CD4-positive, alpha-beta T cell (primary cell): ENCODE results near the gene MAPK14. TPM values are rescaled to one million over a fixed set of nuclear protein-coding genes. Genes with fewer than 3 reads are reported as not detected.

Experiments
- ATAC-seq: fragments of 200-7000 bp; cut with Tn5 transposase; one replicate; pipeline ENCODE4 v1.10.0; 2022; ENCODE audit warnings: mild to moderate bottlenecking; ENCODE audit not compliant: poor library complexity
- CTCF ChIA-PET: fragments of 350-600 bp; sonication (Branson Sonifier 250); formaldehyde crosslinking; loops from one replicate; lab custom pipeline; 2021; ENCODE audit warnings: antibody characterized with exemption, inconsistent platforms; lab: Charles Lee
- POLR2A ChIA-PET: fragments of 350-600 bp; sonication (Branson Sonifier 250); formaldehyde crosslinking; loops from one replicate; lab custom pipeline; 2021; ENCODE audit warnings: antibody characterized with exemption, inconsistent platforms; lab: Charles Lee
- DNase-seq, 14 experiments: peaks; one replicate each; pipeline ENCODE4 v3.0.0-alpha.2; 2013 to 2020; ENCODE audit warnings: mixed read lengths in 2 of 14
- H3K27ac ChIP-seq, 2 donors: one replicate each; pipeline versions ENCODE4 v1.5.1 to v1.7.0; 2013; ENCODE audit warnings: low read length in 2 of 2, low read depth in 1 of 2, mild to moderate bottlenecking in 1 of 2
- H3K27me3 ChIP-seq, 2 experiments: 1 replicate in 1 of 2; 2 replicates in 1 of 2; pipeline versions ENCODE4 v1.6.1 to v1.7.0; 2013; ENCODE audit warnings: low read length in 2 of 2, control low read depth in 1 of 2, mild to moderate bottlenecking in 1 of 2, moderate library complexity in 1 of 2; ENCODE audit not compliant: insufficient read depth in 2 of 2, control insufficient read depth in 1 of 2
- H3K36me3 ChIP-seq: one replicate; pipeline ENCODE4 v1.6.1; 2013; ENCODE audit warnings: low read length, control low read depth; ENCODE audit not compliant: insufficient read depth
- H3K4me1 ChIP-seq: one replicate; pipeline ENCODE4 v1.6.1; 2013; ENCODE audit warnings: low read length, control low read depth; ENCODE audit not compliant: insufficient read depth
- H3K4me3 ChIP-seq: one replicate; pipeline ENCODE4 v1.5.1; 2013; ENCODE audit warnings: mild to moderate bottlenecking, low read length, moderate library complexity
- H3K9me3 ChIP-seq, 2 experiments: 1 replicate in 1 of 2; 2 replicates in 1 of 2; pipeline versions ENCODE4 v1.6.1 to v1.7.0; 2013; ENCODE audit warnings: low read length in 2 of 2, mild to moderate bottlenecking in 2 of 2, control low read depth in 1 of 2, moderate library complexity in 1 of 2; ENCODE audit not compliant: control insufficient read depth in 1 of 2, insufficient read depth in 1 of 2
- H3K27ac Mint-ChIP-seq: one replicate; pipeline ENCODE4 v1.8.0; 2020; ENCODE audit warnings: mixed read lengths
- H3K27me3 Mint-ChIP-seq: one replicate; pipeline ENCODE4 v1.8.0; 2021; ENCODE audit warnings: mixed read lengths
- H3K36me3 Mint-ChIP-seq: one replicate; pipeline ENCODE4 v1.8.0; 2021; ENCODE audit warnings: low read depth, mixed read lengths
- H3K4me1 Mint-ChIP-seq: one replicate; pipeline ENCODE4 v1.8.0; 2021; ENCODE audit warnings: low read depth, mixed read lengths
- H3K4me3 Mint-ChIP-seq: one replicate; pipeline ENCODE4 v1.8.0; 2020; ENCODE audit warnings: mild to moderate bottlenecking, mixed read lengths
- H3K9me3 Mint-ChIP-seq: one replicate; pipeline ENCODE4 v1.8.0; 2020; ENCODE audit warnings: mixed read lengths
- CTCF ChIP-seq: fragments of 200-600 bp; IDR thresholded peaks from one replicate; pipeline ENCODE4 v1.8.0; 2022; ENCODE audit warnings: antibody characterized with exemption, mild to moderate bottlenecking
- intact Hi-C, 2 experiments: fragments of 100-400 bp; cut with DNase I in 1 of 2; cut with micrococcal nuclease in 1 of 2; formaldehyde crosslinking; loops; one replicate each; pipeline versions ENCODE4 v1.15.1 to v1.9.0; 2023 to 2025; cut with DNase I, micrococcal nuclease
- total RNA-seq, 174 experiments: library from RNA in 2 of 174; stranded (reverse) in 2 of 174; gene quantifications; one replicate each; pipeline ENCODE4 v1.2.3 and lab custom pipeline; 2021 to 2026

MAPK14 gene
- total RNA-seq, 2 experiments from 2014 or later = 42.6 to 42.8 TPM

- DNase-seq (no peak), ATAC-seq (no peak)
- CTCF ChIA-PET = interaction anchor here (0.8 kb wide), 1 partner anchor 61 kb away, joined by 4 read pairs; the partner anchor contains the start of gene MAPK14
- H3K4me1 Mint-ChIP-seq = peaks cover 10% of the 10 kb centered on the region
- H3K27ac Mint-ChIP-seq = peak overlapping the region; percentile 47
- TF ChIP-seq CTCF = no peak
- H3K36me3 Mint-ChIP-seq = peaks cover 57% of the 10 kb centered on the region
- POLR2A ChIA-PET = interaction anchor here (0.8 kb wide), 1 partner anchor 61 kb away, joined by 3 read pairs; no protein-coding TSS in a partner anchor
- H3K4me3 ChIP-seq = no peak overlapping the region
- no peaks in the 10 kb centered on the region for H3K27me3 ChIP-seq
- no peaks in the 10 kb centered on the region for H3K9me3 ChIP-seq
- H3K27me3 Mint-ChIP-seq = no peaks in the 10 kb centered on the region
- intact Hi-C loops = no loop called here
- no peak overlapping the region for H3K4me3 Mint-ChIP-seq
- H3K27ac ChIP-seq = no peak overlapping the region
- no peaks in the 10 kb centered on the region for H3K9me3 Mint-ChIP-seq
- H3K4me1 ChIP-seq = no peaks in the 10 kb centered on the region
- H3K36me3 ChIP-seq = peaks cover 25% of the 10 kb centered on the region
Measured at GRCh38 chr6:36089048-36089447, 61.4 kb downstream of the MAPK14 start.

GRCh38 chr6:36094238-36094637 lies 66.6 kb downstream of the MAPK14 start:
- Mint-ChIP-seq H3K4me3 (no peak overlapping the region), H3K36me3 (peaks cover 40% of the 10 kb centered on the region), H3K27ac (peak overlapping the region; percentile 78), H3K9me3 (no peaks in the 10 kb centered on the region), H3K27me3 (no peaks in the 10 kb centered on the region), H3K4me1 (peaks cover 39% of the 10 kb centered on the region)
- Histone ChIP-seq H3K36me3 (peaks cover 31% of the 10 kb centered on the region), H3K27ac (peak overlapping the region in 1 of 2 donors; percentile 33), H3K9me3 (no peaks in the 10 kb centered on the region), H3K27me3 (no peaks in the 10 kb centered on the region), H3K4me1 (peaks cover 10% of the 10 kb centered on the region), H3K4me3 (no peak overlapping the region)
- intact Hi-C loops = loop anchor here in 1 of 2 experiments (2.0 to 10.0 kb wide), 2 partner anchors 17 to 261 kb away; no protein-coding TSS in a partner anchor
- DNase-seq = no peak
- ATAC-seq = no peak
- CTCF ChIA-PET = interaction anchor here (0.7 to 5.0 kb wide), 21 partner anchors 8 to 208 kb away, joined by 3 to 77 read pairs (median 5); partner anchors contain the start of genes MAPK13 and MAPK14
- no peak for TF ChIP-seq CTCF
- POLR2A ChIA-PET = interaction anchor here (0.8 to 6.0 kb wide), 8 partner anchors 11 to 340 kb away, joined by 3 to 57 read pairs (median 5); partner anchors contain the start of genes MAPK13 and MAPK14

- H3K4me1 Mint-ChIP-seq = peaks cover 45% of the 10 kb centered on the region
- peak; percentile 74 to 92 (median 79) for DNase-seq
- ATAC-seq = peak; percentile 67
- CTCF ChIA-PET = interaction anchor here (0.5 to 5.0 kb wide), 28 partner anchors 9 to 459 kb away, joined by 3 to 77 read pairs (median 5); partner anchors contain the start of genes BRPF3, MAPK13, MAPK14 and SLC26A8
- peak overlapping the region; percentile 78 for H3K27ac Mint-ChIP-seq
- no peaks in the 10 kb centered on the region for H3K9me3 ChIP-seq
- peaks cover 16% of the 10 kb centered on the region for H3K4me1 ChIP-seq
- H3K27me3 ChIP-seq = no peaks in the 10 kb centered on the region
- peaks cover 34% of the 10 kb centered on the region for H3K36me3 Mint-ChIP-seq
- POLR2A ChIA-PET = interaction anchor here (0.8 to 6.0 kb wide), 8 partner anchors 10 to 340 kb away, joined by 3 to 57 read pairs (median 5); partner anchors contain the start of genes MAPK13 and MAPK14
- H3K4me3 ChIP-seq = no peak overlapping the region
- intact Hi-C loops = loop anchor here (1.0 to 10.0 kb wide), 5 partner anchors 18 to 260 kb away; partner anchors contain the start of genes MAPK14 (in 2 of the 2), BRPF3 (in 1 of the 2) and MAPK13 (in 1 of the 2)
- H3K27me3 Mint-ChIP-seq = no peaks in the 10 kb centered on the region
- H3K36me3 ChIP-seq = peaks cover 31% of the 10 kb centered on the region
- TF ChIP-seq CTCF = peak; percentile 99
- no peak overlapping the region for H3K4me3 Mint-ChIP-seq
- no peaks in the 10 kb centered on the region for H3K9me3 Mint-ChIP-seq
- H3K27ac ChIP-seq = peak overlapping the region; percentile 4 to 33
Measured at GRCh38 chr6:36094753-36095496, 67.3 kb downstream of the MAPK14 start.
